Esophagus (tissue), 2 donors: Measurements from ENCODE around the gene MLH1. TPM values are rescaled to one million over a fixed set of nuclear protein-coding genes. Genes with fewer than 3 reads are reported as not detected.

Source experiments
- H3K27ac ChIP-seq, 2 donors: one replicate each; pipeline ENCODE4 v1.5.1; 2013; ENCODE audit warnings: low read depth in 2 of 2, mild to moderate bottlenecking in 2 of 2, inconsistent platforms in 1 of 2, low read length in 1 of 2, moderate library complexity in 1 of 2
- H3K27me3 ChIP-seq, 2 donors: one replicate each; pipeline ENCODE4 v1.6.1; 2013; ENCODE audit warnings: low read length in 2 of 2, control low read depth in 1 of 2, mild to moderate bottlenecking in 1 of 2; ENCODE audit not compliant: insufficient read depth in 2 of 2, control insufficient read depth in 1 of 2
- H3K36me3 ChIP-seq, 2 donors: one replicate each; pipeline ENCODE4 v1.6.1; 2013; ENCODE audit warnings: low read length in 1 of 2; ENCODE audit not compliant: control insufficient read depth in 2 of 2, insufficient read depth in 2 of 2
- H3K4me1 ChIP-seq, 2 donors: one replicate each; pipeline ENCODE4 v1.6.1; 2013; ENCODE audit warnings: low read length in 1 of 2; ENCODE audit not compliant: control insufficient read depth in 2 of 2, insufficient read depth in 2 of 2
- H3K4me3 ChIP-seq, 2 donors: one replicate each; pipeline ENCODE4 v1.5.1; 2013; ENCODE audit warnings: low read length in 2 of 2, mild to moderate bottlenecking in 2 of 2, low read depth in 1 of 2, moderate library complexity in 1 of 2
- H3K9me3 ChIP-seq, 2 donors: one replicate each; pipeline ENCODE4 v1.6.1; 2013; ENCODE audit warnings: mild to moderate bottlenecking in 2 of 2, low read depth in 1 of 2, low read length in 1 of 2, moderate library complexity in 1 of 2; ENCODE audit not compliant: control insufficient read depth in 2 of 2, insufficient read depth in 1 of 2
- WGBS, 2 donors: extraction: QIAGEN DNeasy Blood & Tissue Kit; methylation state at CpG; one replicate each; pipeline ENCODE4 v1.1.7; 2013; 5-methylcytosine and 5-hydroxymethylcytosine counted together
- polyA plus RNA-seq, 2 donors: library from polyadenylated mRNA; stranded (reverse); fragments of 200-250 nt; gene quantifications; one replicate each; pipeline ENCODE4 v1.2.3, GENCODE V29; 2013
- donor health status: healthy with polysubstance abuse.
- donor health status: Bipolar disorder and iron deficiency.

Gene MLH1
- polyA plus RNA-seq, 2 donors, result 7.0 to 13.9 TPM

- WGBS, 2 donors, result 91 to 92% methylated on average over 2 of the region's 2 CpGs
- no peaks in the 10 kb centered on the region for H3K4me1 ChIP-seq
- H3K27ac ChIP-seq, result no peak overlapping the region
- peaks cover 3 to 21% of the 10 kb centered on the region in 2 donors for H3K36me3 ChIP-seq
- no peaks in the 10 kb centered on the region for H3K9me3 ChIP-seq
- no peak overlapping the region for H3K4me3 ChIP-seq
- no peaks in the 10 kb centered on the region for H3K27me3 ChIP-seq
Measured at GRCh38 chr3:37014620-37015019, 21.3 kb downstream of the MLH1 start.

GRCh38 chr3:37015642-37016041 lies 22.3 kb downstream of the MLH1 start:
- no peaks in the 10 kb centered on the region for H3K9me3 ChIP-seq
- H3K36me3 ChIP-seq, result peaks cover 6 to 23% of the 10 kb centered on the region in 2 donors
- no peak overlapping the region for H3K27ac ChIP-seq
- WGBS, 2 donors, result 94 to 95% methylated on average over 5 of the region's 5 CpGs
- no peaks in the 10 kb centered on the region for H3K27me3 ChIP-seq
- H3K4me1 ChIP-seq, result no peaks in the 10 kb centered on the region
- H3K4me3 ChIP-seq, result no peak overlapping the region

- Histone ChIP-seq H3K27ac (no peak overlapping the region), H3K36me3 (peaks cover 9 to 29% of the 10 kb centered on the region in 2 donors)
- 94 to 95% methylated on average over 8 of the region's 8 CpGs for WGBS, 2 donors
Measured at GRCh38 chr3:37016903-37017302, 23.6 kb downstream of the MLH1 start.

GRCh38 chr3:37017683-37018082 lies 24.4 kb downstream of the MLH1 start:
- Histone ChIP-seq H3K27ac (no peak overlapping the region), H3K27me3 (no peaks in the 10 kb centered on the region), H3K36me3 (peaks cover 14 to 29% of the 10 kb centered on the region in 2 donors), H3K9me3 (no peaks in the 10 kb centered on the region), H3K4me1 (no peaks in the 10 kb centered on the region), H3K4me3 (no peak overlapping the region)
- 98% methylated on average over 3 of the region's 3 CpGs for WGBS, 2 donors

More at GRCh38 chr3:37016903-37017302, 23.6 kb downstream of the MLH1 start:
- Histone ChIP-seq H3K4me3 (no peak overlapping the region), H3K27me3 (no peaks in the 10 kb centered on the region), H3K4me1 (no peaks in the 10 kb centered on the region), H3K9me3 (no peaks in the 10 kb centered on the region)

GRCh38 chr3:37024092-37024491 lies 30.8 kb downstream of the MLH1 start:
- no peak overlapping the region for H3K27ac ChIP-seq
- H3K4me1 ChIP-seq, result no peaks in the 10 kb centered on the region
- peaks cover 17 to 23% of the 10 kb centered on the region in 2 donors for H3K36me3 ChIP-seq
- 89 to 95% methylated on average over 2 of the region's 2 CpGs for WGBS, 2 donors
- no peaks in the 10 kb centered on the region for H3K27me3 ChIP-seq
- H3K4me3 ChIP-seq, result no peak overlapping the region
- no peaks in the 10 kb centered on the region for H3K9me3 ChIP-seq

- H3K4me3 ChIP-seq, result no peak overlapping the region
- no peaks in the 10 kb centered on the region for H3K4me1 ChIP-seq
- H3K27ac ChIP-seq, result no peak overlapping the region
- peaks cover 15 to 19% of the 10 kb centered on the region in 2 donors for H3K36me3 ChIP-seq
- no peaks in the 10 kb centered on the region for H3K9me3 ChIP-seq
- no peaks in the 10 kb centered on the region for H3K27me3 ChIP-seq
- WGBS, 2 donors, result 97 to 98% methylated on average over 3 of the region's 3 CpGs
Measured at GRCh38 chr3:37024820-37025405, 31.6 kb downstream of the MLH1 start.

- WGBS, 2 donors, result 95 to 100% methylated on average over 3 of the region's 3 CpGs
- Histone ChIP-seq H3K27ac (no peak overlapping the region), H3K4me3 (no peak overlapping the region), H3K4me1 (no peaks in the 10 kb centered on the region), H3K36me3 (peaks cover 12 to 16% of the 10 kb centered on the region in 2 donors), H3K9me3 (no peaks in the 10 kb centered on the region), H3K27me3 (no peaks in the 10 kb centered on the region)
Measured at GRCh38 chr3:37025561-37026335, 32.4 kb downstream of the MLH1 start.

GRCh38 chr3:37026851-37027250 lies 33.5 kb downstream of the MLH1 start:
- H3K9me3 ChIP-seq, result no peaks in the 10 kb centered on the region
- no peak overlapping the region for H3K27ac ChIP-seq
- H3K4me3 ChIP-seq, result no peak overlapping the region
- 79 to 88% methylated on average over 5 of the region's 5 CpGs for WGBS, 2 donors
- no peaks in the 10 kb centered on the region for H3K4me1 ChIP-seq
- H3K36me3 ChIP-seq, result peaks cover 12 to 14% of the 10 kb centered on the region in 2 donors
- H3K27me3 ChIP-seq, result no peaks in the 10 kb centered on the region

- no peaks in the 10 kb centered on the region for H3K4me1 ChIP-seq
Measured at GRCh38 chr3:37028329-37028728, 35.0 kb downstream of the MLH1 start.

GRCh38 chr3:37029111-37029510 lies 35.8 kb downstream of the MLH1 start:
- Histone ChIP-seq H3K9me3 (no peaks in the 10 kb centered on the region), H3K27ac (no peak overlapping the region), H3K27me3 (no peaks in the 10 kb centered on the region), H3K4me3 (no peak overlapping the region), H3K4me1 (no peaks in the 10 kb centered on the region), H3K36me3 (peaks cover 0 to 16% of the 10 kb centered on the region in 2 donors)
- 92 to 93% methylated on average over 1 of the region's 1 CpG for WGBS, 2 donors

More at GRCh38 chr3:37028329-37028728, 35.0 kb downstream of the MLH1 start:
- Histone ChIP-seq H3K9me3 (no peaks in the 10 kb centered on the region), H3K27ac (no peak overlapping the region), H3K36me3 (peaks cover 3 to 16% of the 10 kb centered on the region in 2 donors), H3K4me3 (no peak overlapping the region), H3K27me3 (no peaks in the 10 kb centered on the region)
- 72 to 86% methylated on average over 1 of the region's 1 CpG for WGBS, 2 donors
